Upper lobe of right lung (tissue), 1 donor: ENCODE measurements around the gene NPPB. TPM values are rescaled to one million over a fixed set of nuclear protein-coding genes. Genes with fewer than 3 reads are reported as not detected.
A peak's percentile ranks its signal among the peaks of the same experiment; 100 is the strongest.

Experiments used
- ATAC-seq: fragments of 200-7000 bp; cut with Tn5 transposase; one replicate; pipeline ENCODE4 v1.9.1; 2020; ENCODE audit warnings: mild to moderate bottlenecking, moderate library complexity
- DNase-seq: peaks from one replicate; pipeline ENCODE4 v3.0.0-alpha.2; 2020
- H3K27ac ChIP-seq: fragments of 200-600 bp; one replicate; pipeline ENCODE4 v1.8.0; 2022
- H3K27me3 ChIP-seq: fragments of 200-600 bp; one replicate; pipeline ENCODE4 v1.8.0; 2022; ENCODE audit warnings: mild to moderate bottlenecking
- H3K36me3 ChIP-seq: fragments of 200-600 bp; one replicate; pipeline ENCODE4 v1.8.0; 2022
- H3K4me1 ChIP-seq: fragments of 200-600 bp; one replicate; pipeline ENCODE4 v1.8.0; 2022
- H3K4me3 ChIP-seq: fragments of 200-600 bp; one replicate; pipeline ENCODE4 v1.8.0; 2022; ENCODE audit warnings: mild to moderate bottlenecking
- H3K9me3 ChIP-seq: fragments of 200-600 bp; one replicate; pipeline ENCODE4 v1.8.0; 2022
- CTCF ChIP-seq: fragments of 200-600 bp; IDR thresholded peaks from one replicate; pipeline ENCODE4 v1.8.0; 2022; ENCODE audit warnings: antibody characterized with exemption
- intact Hi-C: fragments of 100-400 bp; cut with DNase I; formaldehyde crosslinking; loops from one replicate; pipeline ENCODE4 v1.11.0; 2022
- total RNA-seq: library from RNA; stranded (reverse); fragmentation: NEBNext Ultra II Directional; extraction: Animal tissue kit (Norgen Biotek cat#: 25700); gene quantifications from one replicate; pipeline ENCODE4 v1.2.1, GENCODE V29; 2021
- donor health status: DM: no; HTN: yes; CAD: no; lungs with severe emphysema.

NPPB gene
- total RNA-seq, 1 donor from 2014 or later: 0.81 TPM

GRCh38 chr1:11833497-11833896 lies 25.2 kb downstream of the NPPB start:
- DNase-seq (no peak), ATAC-seq (no peak)
- peaks cover 98% of the 10 kb centered on the region for H3K36me3 ChIP-seq
- H3K27ac ChIP-seq: no peak overlapping the region
- intact Hi-C loops: no loop called here
- H3K4me1 ChIP-seq: no peaks in the 10 kb centered on the region
- no peak for TF ChIP-seq CTCF
- no peaks in the 10 kb centered on the region for H3K27me3 ChIP-seq
- no peaks in the 10 kb centered on the region for H3K9me3 ChIP-seq
- no peak overlapping the region for H3K4me3 ChIP-seq

- no peak overlapping the region for H3K4me3 ChIP-seq
- no peaks in the 10 kb centered on the region for H3K27me3 ChIP-seq
- no peak for DNase-seq
- ATAC-seq: peak; percentile 27
- peaks cover 98% of the 10 kb centered on the region for H3K36me3 ChIP-seq
- H3K4me1 ChIP-seq: no peaks in the 10 kb centered on the region
- intact Hi-C loops: no loop called here
- H3K9me3 ChIP-seq: no peaks in the 10 kb centered on the region
- no peak for TF ChIP-seq CTCF
- H3K27ac ChIP-seq: no peak overlapping the region
Observed at GRCh38 chr1:11831945-11832725, 26.6 kb downstream of the NPPB start.

- TF ChIP-seq CTCF: no peak
- no peaks in the 10 kb centered on the region for H3K4me1 ChIP-seq
- ATAC-seq (no peak), DNase-seq (no peak)
- no peaks in the 10 kb centered on the region for H3K27me3 ChIP-seq
- H3K27ac ChIP-seq: no peak overlapping the region
- peaks cover 98% of the 10 kb centered on the region for H3K36me3 ChIP-seq
- no peak overlapping the region for H3K4me3 ChIP-seq
- no peaks in the 10 kb centered on the region for H3K9me3 ChIP-seq
- intact Hi-C loops: no loop called here
Observed at GRCh38 chr1:11828511-11828910, 30.2 kb downstream of the NPPB start.

- TF ChIP-seq CTCF: no peak
- H3K4me1 ChIP-seq: no peaks in the 10 kb centered on the region
- no peaks in the 10 kb centered on the region for H3K9me3 ChIP-seq
- no peaks in the 10 kb centered on the region for H3K27me3 ChIP-seq
- ATAC-seq (no peak), DNase-seq (peak; percentile 7)
- no peak overlapping the region for H3K4me3 ChIP-seq
- H3K27ac ChIP-seq: no peak overlapping the region
- H3K36me3 ChIP-seq: peaks cover 98% of the 10 kb centered on the region
- intact Hi-C loops: no loop called here
Observed at GRCh38 chr1:11826946-11827345, 31.8 kb downstream of the NPPB start.

- TF ChIP-seq CTCF: no peak
- no peak overlapping the region for H3K27ac ChIP-seq
- H3K27me3 ChIP-seq: no peaks in the 10 kb centered on the region
- no peak for ATAC-seq
- no peak overlapping the region for H3K4me3 ChIP-seq
- intact Hi-C loops: no loop called here
- H3K9me3 ChIP-seq: no peaks in the 10 kb centered on the region
- H3K4me1 ChIP-seq: no peaks in the 10 kb centered on the region
- peaks cover 98% of the 10 kb centered on the region for H3K36me3 ChIP-seq
- peak; percentile 23 for DNase-seq
Observed at GRCh38 chr1:11825131-11825530, 33.6 kb downstream of the NPPB start.
